Activated CD4-positive, alpha-beta T cell treated with anti-CD3 and anti-CD28 coated beads for 48 hours (primary cell): Measurements from ENCODE around the gene H2AZ2.
A peak's percentile ranks its signal among the peaks of the same experiment; 100 is the strongest.
"Not testable (repeated sequence)": the region's sequence is repeated elsewhere in the genome, so short reads cannot be mapped to it uniquely, and the experiment has no call there.

Experiments
- DNase-seq: peaks from one replicate; pipeline ENCODE4 v3.0.0-alpha.2; 2020

H2AZ2 gene

GRCh38 chr7:44870336-44870735 is 22.4 kb upstream of the H2AZ2 start:
- not testable (repeated sequence) for DNase-seq

- DNase-seq = peak; percentile 38
These were observed 19.4 kb upstream of the H2AZ2 start for GRCh38 chr7:44867073-44867995.

GRCh38 chr7:44861949-44862348 is 14.1 kb upstream of the H2AZ2 start:
- not testable (repeated sequence) for DNase-seq

- no peak for DNase-seq
These were observed 10.3 kb upstream of the H2AZ2 start for GRCh38 chr7:44858161-44858560.

- DNase-seq = no peak
These were observed 6.9 kb upstream of the H2AZ2 start for GRCh38 chr7:44854644-44855364.

GRCh38 chr7:44853391-44853790 is 5.5 kb upstream of the H2AZ2 start:
- peak; percentile 51 for DNase-seq

- DNase-seq = no peak
These were observed 4.7 kb upstream of the H2AZ2 start for GRCh38 chr7:44852590-44852989.

GRCh38 chr7:44849885-44850544 is 2.1 kb upstream of the H2AZ2 start:
- DNase-seq = no peak

GRCh38 chr7:44849259-44849884 is 1.5 kb upstream of the H2AZ2 start:
- DNase-seq = no peak

- DNase-seq = peak; percentile 90
These were observed 373 bp downstream of the H2AZ2 start for GRCh38 chr7:44847509-44847919.

GRCh38 chr7:44846816-44847508 is 925 bp downstream of the H2AZ2 start:
- DNase-seq = no peak

- not testable (repeated sequence) for DNase-seq
These were observed 1.5 kb downstream of the H2AZ2 start for GRCh38 chr7:44846390-44846789.

GRCh38 chr7:44845451-44845850 is 2.4 kb downstream of the H2AZ2 start:
- no peak for DNase-seq

GRCh38 chr7:44843440-44843839 is 4.4 kb downstream of the H2AZ2 start:
- DNase-seq = not testable (repeated sequence)

- not testable (repeated sequence) for DNase-seq
These were observed 5.2 kb downstream of the H2AZ2 start for GRCh38 chr7:44842675-44843074.

- DNase-seq = no peak
These were observed 9.1 kb downstream of the H2AZ2 start for GRCh38 chr7:44838751-44839150.

- DNase-seq = no peak
These were observed 20.3 kb downstream of the H2AZ2 start for GRCh38 chr7:44827567-44827966.

- no peak for DNase-seq
These were observed 22.9 kb downstream of the H2AZ2 start for GRCh38 chr7:44824894-44825526.

- DNase-seq = no peak
These were observed 24.6 kb downstream of the H2AZ2 start for GRCh38 chr7:44823255-44823781.

GRCh38 chr7:44819292-44819691 is 28.6 kb downstream of the H2AZ2 start:
- no peak for DNase-seq

- no peak for DNase-seq
These were observed 33.0 kb downstream of the H2AZ2 start for GRCh38 chr7:44814919-44815318.

- no peak for DNase-seq
These were observed 36.3 kb downstream of the H2AZ2 start for GRCh38 chr7:44811571-44811970.
